PFSK-1 (cell line): ENCODE data around the gene IQCE.

Experiments used
- FOXP2 ChIP-seq: optimal IDR thresholded peaks from 2 replicates; pipeline ENCODE3; 2011; ENCODE audit warnings: borderline replicate concordance, control low read depth, inconsistent platforms; ENCODE audit not compliant: insufficient read depth; ENCODE audit errors: extremely low read length, extremely low read depth
- POLR2AphosphoS5 ChIP-seq: IDR thresholded peaks from 2 replicates; pipeline ENCODE4 v1.6.1; 2012; ENCODE audit warnings: low read depth, mild to moderate bottlenecking, control low read depth, low read length, moderate library complexity
- REST ChIP-seq, 2 experiments: IDR thresholded peaks; 2 replicates each; pipeline versions ENCODE4 v1.6.1 to v1.8.0; 2011 to 2012; ENCODE audit warnings: low read depth in 2 of 2, low read length in 2 of 2, control low read depth in 1 of 2, inconsistent platforms in 1 of 2, mild to moderate bottlenecking in 1 of 2, moderate library complexity in 1 of 2; ENCODE audit not compliant: insufficient read depth in 1 of 2
- SIN3A ChIP-seq: IDR thresholded peaks from 2 replicates; pipeline ENCODE4 v1.6.1; 2012; ENCODE audit warnings: mild to moderate bottlenecking, low read length, moderate library complexity, borderline replicate concordance; ENCODE audit not compliant: insufficient read depth
- TAF1 ChIP-seq: IDR thresholded peaks from 2 replicates; pipeline ENCODE4 v1.6.1; 2012; ENCODE audit warnings: low read length, control low read depth, borderline replicate concordance; ENCODE audit not compliant: insufficient read depth

IQCE gene

GRCh38 chr7:2523461-2523936 lies 35.3 kb upstream of the IQCE start:
- TF ChIP-seq POLR2AphosphoS5 (no peak), TAF1 (no peak)

- TF ChIP-seq FOXP2 (no peak), REST (IDR thresholded peaks at IDR 0.05; ENCODE audit: insufficient read depth in 1 of 2, low read depth in 2 of 2, low read length in 2 of 2) (no peak), POLR2AphosphoS5 (no peak), TAF1 (no peak), SIN3A (no peak)
Observed at GRCh38 chr7:2523941-2524807, 34.6 kb upstream of the IQCE start.

- TF ChIP-seq FOXP2: no peak
- no peak for TF ChIP-seq SIN3A
- no peak for TF ChIP-seq REST (IDR thresholded peaks at IDR 0.05; ENCODE audit: insufficient read depth in 1 of 2, low read depth in 2 of 2, low read length in 2 of 2)
- no peak for TF ChIP-seq TAF1
- no peak for TF ChIP-seq POLR2AphosphoS5
Observed at GRCh38 chr7:2524808-2525657, 33.7 kb upstream of the IQCE start.

- TF ChIP-seq REST (IDR thresholded peaks at IDR 0.05; ENCODE audit: insufficient read depth in 1 of 2, low read depth in 2 of 2, low read length in 2 of 2): no peak
- no peak for TF ChIP-seq TAF1
- no peak for TF ChIP-seq FOXP2
Observed at GRCh38 chr7:2525658-2526630, 32.8 kb upstream of the IQCE start.
